HCT116 (cell line): ENCODE results near the gene CCDC174. TPM values are rescaled to one million over a fixed set of nuclear protein-coding genes. Genes with fewer than 3 reads are reported as not detected.

ENCODE experiments used
- ATAC-seq: fragments of 200-7000 bp; cut with Tn5 transposase; 2 replicates; pipeline ENCODE4 v1.9.1; 2020; ENCODE audit warnings: mild to moderate bottlenecking, moderate library complexity
- BruUV-seq: library from RNA; stranded (reverse); fragments of 400-500 nt; replicated peaks from 2 replicates; lab custom pipeline; 2021; lab: Mats Ljungman, UMichigan
- CTCF ChIA-PET: fragments of 300-600 bp; sonication (Branson Sonifier 250); formaldehyde crosslinking; loops from one replicate; lab custom pipeline; 2021; ENCODE audit warnings: antibody characterized with exemption; lab: Charles Lee
- POLR2A ChIA-PET: fragments of 300-600, 350-600 bp; sonication (Branson Sonifier 250); formaldehyde crosslinking; loops from one replicate; lab custom pipeline; 2021; ENCODE audit warnings: antibody characterized with exemption; lab: Charles Lee
- RAD21 ChIA-PET, 2 experiments: fragments of 300-600 bp; sonication (Branson Sonifier 250); formaldehyde crosslinking; loops; one replicate each; lab custom pipeline; 2023; ENCODE audit warnings: low total read pairs in 2 of 2; ENCODE audit not compliant: uncharacterized antibody in 2 of 2, unreplicated experiment in 2 of 2, low non-redundant PET in 1 of 2; lab: Charles Lee
- DNase-seq: peaks from one replicate; pipeline ENCODE4 v3.0.0-alpha.2; 2010; ENCODE audit warnings: low read depth, low spot score
- H2AFZ ChIP-seq: fragments of 200-600 bp; shearing (Covaris generic), sonication (generic); 2 replicates; pipeline ENCODE4 v1.6.1; 2017; ENCODE audit warnings: low read depth, mixed run types, mixed read lengths, antibody characterized with exemption, low read length; ENCODE audit not compliant: poor library complexity, severe bottlenecking
- H3K27ac ChIP-seq: 2 replicates; pipeline ENCODE4 v1.5.1; 2012; ENCODE audit warnings: low read depth, low read length
- H3K27me3 ChIP-seq: fragments of 200-600 bp; sonication (generic); 2 replicates; pipeline ENCODE4 v1.6.1; 2016; ENCODE audit warnings: mixed run types, low read length, mixed read lengths; ENCODE audit not compliant: insufficient read depth
- H3K36me3 ChIP-seq, 2 experiments: fragments of 200-500 bp in 1 of 2; fragments of 200-600 bp in 1 of 2; sonication (Bioruptor generic) in 1 of 2; sonication (generic) in 1 of 2; 2 replicates each; pipeline versions ENCODE4 v1.5.1 to v1.6.1; 2014 to 2016; ENCODE audit warnings: low read length in 2 of 2, inconsistent platforms in 1 of 2, mixed read lengths in 1 of 2, mixed run types in 1 of 2; ENCODE audit not compliant: insufficient read depth in 2 of 2, control insufficient read depth in 1 of 2
- H3K4me1 ChIP-seq, 2 experiments: fragments of 200-600 bp in 1 of 2; sonication (generic) in 1 of 2; 2 replicates each; pipeline versions ENCODE4 v1.5.1 to v1.6.1; 2012 to 2017; ENCODE audit warnings: low read length in 2 of 2, inconsistent platforms in 1 of 2, mild to moderate bottlenecking in 1 of 2, mixed read lengths in 1 of 2, mixed run types in 1 of 2, moderate library complexity in 1 of 2; ENCODE audit not compliant: insufficient read depth in 2 of 2, control insufficient read depth in 1 of 2
- H3K4me2 ChIP-seq: fragments of 200-600 bp; sonication (generic); 2 replicates; pipeline ENCODE4 v1.6.1; 2017; ENCODE audit warnings: mixed run types, low read length, mixed read lengths
- H3K4me3 ChIP-seq, 2 experiments: fragments of 200-600 bp in 1 of 2; sonication (generic) in 1 of 2; replicated peaks in 1 of 2; 2 replicates each; pipeline ENCODE4 v1.5.1; 2011 to 2016; ENCODE audit warnings: low read length in 2 of 2, control low read depth in 1 of 2, low read depth in 1 of 2, mild to moderate bottlenecking in 1 of 2, mixed read lengths in 1 of 2, mixed run types in 1 of 2
- H3K79me2 ChIP-seq: fragments of 200-600 bp; sonication (generic); 2 replicates; pipeline ENCODE4 v1.6.1; 2017; ENCODE audit warnings: mild to moderate bottlenecking, mixed run types, low read length, moderate library complexity, mixed read lengths; ENCODE audit not compliant: insufficient read depth
- H3K9ac ChIP-seq: fragments of 200-600 bp; sonication (generic); 2 replicates; pipeline ENCODE4 v1.6.1; 2016; ENCODE audit warnings: low read length, mixed read lengths
- H3K9me2 ChIP-seq: fragments of 200-600 bp; sonication (generic), shearing (Covaris generic); 2 replicates; pipeline ENCODE4 v1.6.1; 2017; ENCODE audit warnings: mixed run types, mild to moderate bottlenecking, moderate library complexity; ENCODE audit not compliant: insufficient read depth
- H3K9me3 ChIP-seq, 2 experiments: fragments of 200-500 bp in 1 of 2; fragments of 200-600 bp in 1 of 2; sonication (Bioruptor generic) in 1 of 2; sonication (generic) in 1 of 2; 2 replicates each; pipeline ENCODE4 v1.6.1; 2014 to 2017; ENCODE audit warnings: low read length in 2 of 2, mixed read lengths in 2 of 2, inconsistent platforms in 1 of 2, low read depth in 1 of 2, mild to moderate bottlenecking in 1 of 2, mixed run types in 1 of 2, moderate library complexity in 1 of 2; ENCODE audit not compliant: control insufficient read depth in 1 of 2, insufficient read depth in 1 of 2
- H4K20me1 ChIP-seq: fragments of 200-600 bp; sonication (generic), shearing (Covaris generic); 2 replicates; pipeline ENCODE4 v1.6.1; 2017; ENCODE audit warnings: mixed run types, mild to moderate bottlenecking, moderate library complexity; ENCODE audit not compliant: insufficient read depth
- ATF3 ChIP-seq: IDR thresholded peaks from 2 replicates; pipeline ENCODE4 v1.6.1; 2012
- CEBPB ChIP-seq: IDR thresholded peaks from 2 replicates; pipeline ENCODE4 v1.6.1; 2012; ENCODE audit warnings: low read depth
- EGR1 ChIP-seq: IDR thresholded peaks from 2 replicates; pipeline ENCODE4 v1.6.1; 2012; ENCODE audit warnings: low read depth
- EZH2 ChIP-seq: fragments of 200-600 bp; sonication (generic); IDR thresholded peaks from 2 replicates; pipeline ENCODE4 v1.6.1; 2017; ENCODE audit warnings: antibody characterized with exemption, mixed run types
- EZH2phosphoT487 ChIP-seq: fragments of 200-600 bp; IDR thresholded peaks from 2 replicates; pipeline ENCODE4 v1.6.1; 2018; ENCODE audit warnings: antibody characterized with exemption, borderline replicate concordance
- FOSL1 ChIP-seq: IDR thresholded peaks from 2 replicates; pipeline ENCODE4 v1.6.1; 2012; ENCODE audit warnings: low read depth
- POLR2A ChIP-seq: IDR thresholded peaks from 2 replicates; pipeline ENCODE4 v1.7.0; 2011; ENCODE audit warnings: borderline replicate concordance; ENCODE audit not compliant: insufficient read depth, insufficient read length; ENCODE audit errors: extremely low read depth
- POLR2AphosphoS5 ChIP-seq: IDR thresholded peaks from 2 replicates; pipeline ENCODE4 v1.6.1; 2011; ENCODE audit warnings: mild to moderate bottlenecking, low read depth, low read length, moderate library complexity
- RAD21 ChIP-seq: IDR thresholded peaks from 2 replicates; pipeline ENCODE4 v1.6.1; 2012; ENCODE audit warnings: low read depth, mild to moderate bottlenecking
- SIN3A ChIP-seq: IDR thresholded peaks from 2 replicates; pipeline ENCODE4 v1.6.1; 2012; ENCODE audit warnings: low read depth
- SRF ChIP-seq: IDR thresholded peaks from 2 replicates; pipeline ENCODE4 v1.6.1; 2012; ENCODE audit warnings: low read depth
- TCF7L2 ChIP-seq: IDR thresholded peaks from 2 replicates; pipeline ENCODE4 v1.7.0; 2011; ENCODE audit warnings: borderline replicate concordance, inconsistent platforms; ENCODE audit not compliant: insufficient read depth, insufficient read length; ENCODE audit errors: extremely low read depth
- YY1 ChIP-seq: IDR thresholded peaks from 2 replicates; pipeline ENCODE4 v1.6.1; 2011; ENCODE audit warnings: low read length, low read depth, moderate library complexity, mild to moderate bottlenecking; ENCODE audit not compliant: insufficient replicate concordance; ENCODE audit errors: extremely low read depth
- ZBTB33 ChIP-seq: IDR thresholded peaks from 2 replicates; pipeline ENCODE4 v1.6.1; 2011; ENCODE audit warnings: mild to moderate bottlenecking, low read length, moderate library complexity; ENCODE audit not compliant: insufficient replicate concordance; ENCODE audit errors: extremely low read depth
- ZFX ChIP-seq: fragments of 450-650 bp; IDR thresholded peaks from 2 replicates; pipeline ENCODE4 v1.6.1; 2017
- ZNF274 ChIP-seq: fragments of 200-500 bp; sonication (Bioruptor generic); IDR thresholded peaks from 2 replicates; pipeline ENCODE4 v1.6.1; 2014; ENCODE audit warnings: mild to moderate bottlenecking, low read depth, low read length, inconsistent platforms
- intact Hi-C: fragments of 100-400 bp; cut with micrococcal nuclease; formaldehyde crosslinking; loops from 2 replicates; pipeline ENCODE4 v1.10.0; 2022
- total RNA-seq: library from RNA; stranded (reverse); gene quantifications from one replicate; pipeline ENCODE4 v1.2.1, GENCODE V29; 2021; ENCODE audit not compliant: unreplicated experiment
- TF ChIP-seq, protein P1 (sequence below): IDR thresholded peaks from 2 replicates; pipeline ENCODE4 v1.6.1; 2012
- TF ChIP-seq, protein P2 (sequence below), 3 experiments: fragments of 200-600 bp in 1 of 3; sonication (generic) in 1 of 3; IDR thresholded peaks in 2 of 3; conservative IDR thresholded peaks in 1 of 3; 2 replicates each; pipeline ENCODE4 v1.5.1; 2012 to 2017; ENCODE audit warnings: low read depth in 2 of 3, low read length in 2 of 3, antibody characterized with exemption in 1 of 3, borderline replicate concordance in 1 of 3, control low read depth in 1 of 3, mild to moderate bottlenecking in 1 of 3, mixed read lengths in 1 of 3, mixed run types in 1 of 3, moderate library complexity in 1 of 3; ENCODE audit not compliant: insufficient read depth in 1 of 3

CCDC174 gene
- total RNA-seq, 1 experiment from 2014 or later, result 15.6 TPM

DNA sequence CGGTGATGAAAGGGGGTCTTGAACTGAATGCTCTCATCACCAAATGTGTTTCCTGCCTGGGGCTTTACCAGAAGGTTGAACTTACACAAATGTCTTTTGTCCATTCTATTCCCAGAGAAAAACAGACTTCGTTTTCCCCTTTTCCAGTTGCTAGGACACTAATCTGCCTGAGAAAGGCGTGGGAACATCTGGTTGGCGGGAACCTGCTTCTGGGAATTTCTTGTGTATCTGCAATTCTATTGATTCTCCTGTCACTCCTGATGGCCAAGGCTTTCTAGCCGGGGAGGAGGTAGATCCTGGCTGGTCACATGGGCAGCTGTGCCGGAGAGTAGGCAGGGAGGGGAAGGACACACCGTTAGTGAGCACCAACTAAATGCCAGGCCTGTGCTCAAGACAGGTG, 31.1 kb upstream of the CCDC174 start:
- H3K27ac ChIP-seq, result no peak overlapping the region
- no peaks in the 10 kb centered on the region for H3K9me3 ChIP-seq
- no peak overlapping the region for H2AFZ ChIP-seq
- H3K9me2 ChIP-seq, result no peaks in the 10 kb centered on the region
- BruUV-seq, result no TSS peak
- ChIA-PET RAD21 (no interaction called here), POLR2A (no interaction called here), CTCF (no interaction called here)
- no peak for TF ChIP-seq EGR1
- TF ChIP-seq POLR2A, result no peak
- TF ChIP-seq, protein P1, sequence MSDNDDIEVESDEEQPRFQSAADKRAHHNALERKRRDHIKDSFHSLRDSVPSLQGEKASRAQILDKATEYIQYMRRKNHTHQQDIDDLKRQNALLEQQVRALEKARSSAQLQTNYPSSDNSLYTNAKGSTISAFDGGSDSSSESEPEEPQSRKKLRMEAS, result no peak
- TF ChIP-seq YY1, result no peak
- TF ChIP-seq SIN3A, result no peak
- TF ChIP-seq RAD21, result no peak
- no peak for TF ChIP-seq FOSL1
- TF ChIP-seq EZH2phosphoT487, result no peak
- no peak for TF ChIP-seq EZH2
- no peak for TF ChIP-seq SRF
- TF ChIP-seq ZBTB33, result no peak
- TF ChIP-seq ATF3, result no peak
- no peak for TF ChIP-seq ZNF274
- TF ChIP-seq ZFX, result no peak
- no peak for TF ChIP-seq TCF7L2
- no peak for TF ChIP-seq POLR2AphosphoS5
- TF ChIP-seq CEBPB, result no peak
- TF ChIP-seq, protein P2, sequence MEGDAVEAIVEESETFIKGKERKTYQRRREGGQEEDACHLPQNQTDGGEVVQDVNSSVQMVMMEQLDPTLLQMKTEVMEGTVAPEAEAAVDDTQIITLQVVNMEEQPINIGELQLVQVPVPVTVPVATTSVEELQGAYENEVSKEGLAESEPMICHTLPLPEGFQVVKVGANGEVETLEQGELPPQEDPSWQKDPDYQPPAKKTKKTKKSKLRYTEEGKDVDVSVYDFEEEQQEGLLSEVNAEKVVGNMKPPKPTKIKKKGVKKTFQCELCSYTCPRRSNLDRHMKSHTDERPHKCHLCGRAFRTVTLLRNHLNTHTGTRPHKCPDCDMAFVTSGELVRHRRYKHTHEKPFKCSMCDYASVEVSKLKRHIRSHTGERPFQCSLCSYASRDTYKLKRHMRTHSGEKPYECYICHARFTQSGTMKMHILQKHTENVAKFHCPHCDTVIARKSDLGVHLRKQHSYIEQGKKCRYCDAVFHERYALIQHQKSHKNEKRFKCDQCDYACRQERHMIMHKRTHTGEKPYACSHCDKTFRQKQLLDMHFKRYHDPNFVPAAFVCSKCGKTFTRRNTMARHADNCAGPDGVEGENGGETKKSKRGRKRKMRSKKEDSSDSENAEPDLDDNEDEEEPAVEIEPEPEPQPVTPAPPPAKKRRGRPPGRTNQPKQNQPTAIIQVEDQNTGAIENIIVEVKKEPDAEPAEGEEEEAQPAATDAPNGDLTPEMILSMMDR (IDR thresholded peaks at IDR 0.05 in 2 of 3, conservative IDR thresholded peaks at IDR 0.05 in 1 of 3; ENCODE audit: borderline replicate concordance in 1 of 3, insufficient read depth in 1 of 3, low read depth in 2 of 3, low read length in 2 of 3), result no peak
- no peaks in the 10 kb centered on the region for H4K20me1 ChIP-seq
- H3K79me2 ChIP-seq, result no peaks in the 10 kb centered on the region
- no peak for DNase-seq
- H3K4me1 ChIP-seq, result peaks cover 0 to 15% of the 10 kb centered on the region in 2 experiments; a peak in 2 of 4 replicates
- H3K4me3 ChIP-seq, result no peak overlapping the region
- H3K9ac ChIP-seq, result no peak overlapping the region
- intact Hi-C loops, result no loop called here
- H3K36me3 ChIP-seq, result no peaks in the 10 kb centered on the region
- no peak overlapping the region for H3K4me2 ChIP-seq
- no peaks in the 10 kb centered on the region for H3K27me3 ChIP-seq
- no peak for ATAC-seq
